SW480 (cell line): Measurements from ENCODE around the gene SRSF1.

Experiments
- DNase-seq: peaks from one replicate; pipeline ENCODE4 v3.0.0-alpha.2; 2016; ENCODE audit warnings: low spot score

SRSF1 gene

DNA sequence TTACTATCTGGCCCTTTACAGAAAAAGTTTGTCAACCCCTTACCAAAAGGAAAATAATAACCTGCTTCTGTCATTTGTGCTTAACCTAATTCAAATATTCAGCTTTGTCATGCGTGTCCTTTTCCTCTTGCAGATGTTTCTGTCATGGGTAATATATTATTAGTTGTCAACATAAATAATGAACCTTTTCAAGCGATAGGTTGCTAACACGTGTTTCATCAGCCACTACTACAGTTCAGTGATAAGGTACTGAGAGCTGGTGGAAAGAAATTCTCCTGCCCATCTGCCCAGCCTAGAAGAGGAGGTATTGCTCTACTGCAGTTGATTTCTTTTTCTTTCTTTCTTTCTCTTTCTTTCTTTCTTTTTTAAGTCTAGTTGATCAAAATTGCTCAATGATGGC, 12.0 kb upstream of the SRSF1 start:
- no peak for DNase-seq

- no peak for DNase-seq
Measured at GRCh38 chr17:58010067-58010799, 3.2 kb upstream of the SRSF1 start.

GRCh38 chr17:58007781-58008706, 998 bp upstream of the SRSF1 start:
- no peak for DNase-seq

DNA sequence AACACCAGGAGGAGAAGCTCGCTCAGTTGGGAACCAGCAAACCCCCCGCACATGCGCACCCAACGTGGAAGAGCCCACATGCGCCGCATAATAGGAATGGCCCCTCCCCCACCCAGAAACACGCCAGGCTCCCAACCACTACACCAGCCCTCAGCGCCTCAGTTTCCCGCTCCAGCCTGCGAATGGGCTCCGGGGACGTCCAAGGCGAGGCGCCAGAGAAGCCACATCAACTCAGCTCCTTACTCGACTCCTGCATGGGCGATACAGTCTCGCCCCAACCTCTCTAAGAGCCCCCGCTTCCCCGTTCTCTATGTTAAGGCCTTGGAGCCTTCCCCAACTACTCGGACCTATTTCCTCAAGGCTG, 504 bp downstream of the SRSF1 start:
- peak; percentile 75 for DNase-seq

- no peak for DNase-seq
Measured at GRCh38 chr17:58005728-58006559, 1.1 kb downstream of the SRSF1 start.

DNA sequence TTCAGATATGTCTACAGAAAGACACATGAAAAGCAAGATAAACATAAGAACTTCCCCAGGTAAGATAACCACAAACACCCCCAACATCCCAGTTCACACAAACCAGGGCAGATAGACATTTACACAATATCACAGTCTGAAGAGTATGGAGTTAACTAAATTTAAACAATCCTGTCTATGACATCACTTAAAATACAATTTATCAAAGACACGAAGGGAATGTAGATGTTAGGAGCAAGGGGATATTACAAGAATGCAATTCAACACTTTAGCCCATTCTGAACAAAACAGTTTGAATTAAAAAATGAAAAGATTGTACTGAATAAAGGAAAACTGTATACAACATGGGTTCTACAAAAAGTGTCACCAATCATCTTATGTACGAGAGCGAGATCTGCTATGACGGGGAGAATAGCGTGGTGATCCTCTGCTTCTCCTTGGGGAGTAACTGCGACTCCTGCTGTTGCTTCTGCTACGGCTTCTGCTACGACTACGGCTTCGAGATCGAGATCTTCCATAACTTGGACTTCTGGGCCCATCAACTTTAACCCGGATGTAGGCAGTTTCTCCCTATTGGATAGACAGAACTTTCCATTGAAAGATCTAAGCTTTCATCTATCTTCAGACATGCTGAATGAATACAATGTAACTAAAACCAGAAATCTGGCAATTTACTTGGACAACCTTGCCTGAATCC, 1.9 kb downstream of the SRSF1 start:
- DNase-seq: no peak

DNA sequence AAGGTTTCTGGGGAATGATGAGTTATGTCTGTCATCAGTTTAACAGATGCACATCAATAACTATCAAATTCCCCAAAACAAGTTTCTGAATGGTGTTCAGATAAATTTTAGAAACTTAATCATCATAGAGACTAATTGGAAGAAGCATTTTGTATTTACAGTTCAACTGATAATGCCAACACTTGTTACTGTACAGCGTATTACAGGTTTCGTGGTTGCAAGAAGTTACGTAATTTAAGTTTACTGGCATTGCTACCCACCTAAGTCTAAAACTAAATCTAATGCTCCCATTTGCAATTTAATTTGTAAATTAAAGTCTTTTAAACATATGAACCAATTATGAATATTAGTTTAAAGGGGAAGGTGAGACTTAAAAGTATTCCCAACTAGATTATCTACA, 3.0 kb downstream of the SRSF1 start:
- no peak for DNase-seq

DNA sequence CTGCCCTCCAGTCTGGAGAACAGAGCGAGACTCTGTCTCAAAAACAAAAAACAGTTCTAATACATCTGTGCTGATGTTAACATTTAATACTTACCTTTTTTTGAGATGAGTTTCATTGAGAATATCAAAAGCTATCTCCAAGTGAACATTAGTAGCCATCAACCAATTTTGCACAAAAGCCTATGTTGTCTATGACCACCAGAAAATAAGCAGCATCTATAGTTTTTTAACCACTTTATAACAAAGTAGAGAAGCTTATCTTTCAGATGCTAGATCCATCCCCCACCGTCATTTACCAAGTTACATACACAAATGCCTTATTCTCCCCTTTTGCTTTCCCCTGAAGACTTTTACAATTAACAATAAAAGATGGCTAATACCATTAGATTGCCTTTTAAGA, 4.1 kb downstream of the SRSF1 start:
- DNase-seq: no peak

- no peak for DNase-seq
Measured at GRCh38 chr17:58002154-58002948, 4.7 kb downstream of the SRSF1 start.

- no peak for DNase-seq
Measured at GRCh38 chr17:58001461-58002124, 5.5 kb downstream of the SRSF1 start.

DNA sequence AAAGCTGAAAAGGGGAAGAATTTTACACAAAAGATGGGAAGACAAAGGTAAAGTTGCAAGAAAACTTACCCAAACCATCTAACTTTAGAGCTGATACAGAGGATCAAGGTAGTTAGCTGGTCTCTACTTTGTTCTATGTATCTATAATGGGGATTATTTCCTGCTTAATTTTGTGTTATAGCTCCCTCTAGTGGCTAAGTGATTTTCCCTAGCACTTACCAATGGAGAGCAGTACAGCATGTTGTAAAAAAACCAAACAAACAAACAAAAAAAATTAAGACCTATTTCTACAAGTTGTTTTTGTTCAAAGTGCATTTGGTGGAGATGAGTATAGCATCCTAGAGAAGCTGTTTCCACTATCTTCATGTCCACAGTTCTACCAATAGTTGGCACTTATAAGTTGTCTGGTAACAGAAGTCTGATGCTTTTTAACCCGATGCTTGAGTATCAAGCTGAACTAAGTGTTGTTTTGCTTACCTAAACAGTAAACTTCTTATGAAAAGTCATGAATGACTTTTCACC, 7.5 kb downstream of the SRSF1 start:
- DNase-seq: peak; percentile 77

GRCh38 chr17:57999010-57999495, 8.0 kb downstream of the SRSF1 start:
- DNase-seq: no peak

- no peak for DNase-seq
Measured at GRCh38 chr17:57997085-57997809, 9.8 kb downstream of the SRSF1 start.

DNA sequence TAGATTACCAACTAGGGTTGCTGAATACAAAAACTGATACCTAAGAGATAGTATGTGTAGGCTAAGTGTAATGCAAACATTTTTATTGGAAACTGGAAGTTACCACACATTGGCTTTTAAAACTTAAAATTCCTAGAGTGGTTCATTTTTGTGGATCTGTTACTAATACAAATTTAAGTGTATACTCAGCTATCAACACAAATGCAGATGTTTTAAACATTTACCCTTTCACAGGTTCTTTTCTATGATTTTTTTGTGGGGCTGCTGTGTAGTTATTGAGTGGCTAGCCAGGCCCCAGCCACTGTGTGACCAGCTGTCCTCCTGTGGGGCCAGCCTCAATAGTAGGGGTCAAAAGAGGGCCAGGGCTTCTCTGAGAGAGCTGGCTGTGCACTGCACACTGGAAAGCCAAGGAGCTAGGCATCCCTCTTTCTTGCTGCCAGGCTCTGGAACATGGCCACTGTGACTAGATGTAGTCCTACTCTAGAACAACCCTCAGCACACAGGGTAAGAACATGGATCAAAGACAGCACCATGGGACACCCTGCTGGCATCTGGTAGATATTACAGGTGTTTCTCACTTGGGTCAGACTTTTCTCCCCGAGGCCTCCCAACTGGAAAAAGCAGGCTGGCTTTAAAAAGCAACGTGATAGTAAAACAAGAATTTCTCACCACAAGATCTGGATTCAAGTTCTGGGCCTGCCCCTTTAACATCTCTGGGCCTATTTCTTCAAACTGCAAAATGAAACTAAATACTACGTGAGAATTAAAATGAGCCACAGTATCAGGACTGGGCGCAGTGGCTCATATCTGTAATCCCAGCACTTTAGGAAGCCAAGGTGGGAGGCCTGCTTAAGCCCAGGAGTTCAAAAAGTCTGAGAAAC, 11.7 kb downstream of the SRSF1 start:
- peak; percentile 87 for DNase-seq

GRCh38 chr17:57994436-57994835, 12.6 kb downstream of the SRSF1 start:
- no peak for DNase-seq

GRCh38 chr17:57993471-57994365, 13.3 kb downstream of the SRSF1 start:
- DNase-seq: peak; percentile 33

DNA sequence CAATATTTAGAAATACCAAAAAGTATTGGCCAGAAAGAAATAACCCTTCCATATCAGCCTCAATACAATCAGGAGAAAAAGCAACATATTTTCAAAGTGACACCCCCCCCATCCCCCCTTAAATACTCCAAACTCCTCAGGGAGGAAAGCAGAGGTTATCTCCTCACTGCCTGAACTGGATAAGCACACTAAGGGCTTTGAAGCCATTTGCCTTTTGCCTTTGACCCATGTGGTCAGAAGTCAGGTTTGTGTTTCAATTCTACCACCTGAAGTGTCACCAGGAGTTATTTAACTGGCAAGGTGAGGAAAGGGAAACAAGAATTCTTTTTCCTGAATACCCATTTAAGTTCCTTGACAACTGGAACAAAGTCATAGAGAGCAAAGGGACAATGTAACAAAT, 15.5 kb downstream of the SRSF1 start:
- no peak for DNase-seq
